ENCODE measurements around the gene KRT31.

DNA sequence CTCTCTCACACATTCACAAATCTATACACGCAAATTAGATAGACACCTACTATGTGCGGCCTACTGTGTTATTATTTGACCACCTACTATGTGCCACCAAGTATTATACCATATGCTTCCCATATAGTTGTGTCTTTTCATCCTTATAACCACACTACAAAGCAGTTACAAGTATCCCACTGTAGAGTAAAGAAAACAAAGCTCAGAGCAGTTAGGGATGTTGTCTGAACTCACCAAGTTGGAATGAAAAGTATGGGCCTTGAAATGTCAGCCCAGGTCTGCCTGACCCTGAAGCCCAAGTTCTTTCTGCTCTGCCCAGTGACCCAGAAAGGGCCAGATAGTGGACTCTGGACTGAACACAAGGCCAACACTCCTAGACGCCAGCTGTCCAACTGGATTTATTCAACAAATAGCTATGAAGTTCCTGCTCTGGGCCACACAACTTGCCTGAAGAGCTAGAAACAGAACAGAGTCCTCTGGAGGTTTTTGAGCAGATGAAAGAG lies 18.5 kb upstream of the KRT31 start:
- TF ChIP-seq CTCF (IDR thresholded peaks at IDR 0.05 in 2 of 3, conservative IDR thresholded peaks at IDR 0.05 in 1 of 3; ENCODE audit: borderline replicate concordance in 1 of 3, insufficient read depth in 1 of 3, low read depth in 2 of 3, low read length in 2 of 3) (no peak), ZFX (IDR thresholded peaks at IDR 0.05) (no peak), ZNF274 (IDR thresholded peaks at IDR 0.05; ENCODE audit: low read depth, low read length) (no peak), POLR2A (IDR thresholded peaks at IDR 0.05; ENCODE audit: borderline replicate concordance, extremely low read depth, insufficient read depth, insufficient read length) (no peak), POLR2AphosphoS5 (IDR thresholded peaks at IDR 0.05; ENCODE audit: low read depth, low read length) (no peak), EZH2 (IDR thresholded peaks at IDR 0.05) (no peak), RAD21 (IDR thresholded peaks at IDR 0.05; ENCODE audit: low read depth) (no peak), SP1 (IDR thresholded peaks at IDR 0.05; ENCODE audit: low read depth) (no peak), SIN3A (IDR thresholded peaks at IDR 0.05; ENCODE audit: low read depth) (no peak)
- TF ChIP-seq, protein P1, sequence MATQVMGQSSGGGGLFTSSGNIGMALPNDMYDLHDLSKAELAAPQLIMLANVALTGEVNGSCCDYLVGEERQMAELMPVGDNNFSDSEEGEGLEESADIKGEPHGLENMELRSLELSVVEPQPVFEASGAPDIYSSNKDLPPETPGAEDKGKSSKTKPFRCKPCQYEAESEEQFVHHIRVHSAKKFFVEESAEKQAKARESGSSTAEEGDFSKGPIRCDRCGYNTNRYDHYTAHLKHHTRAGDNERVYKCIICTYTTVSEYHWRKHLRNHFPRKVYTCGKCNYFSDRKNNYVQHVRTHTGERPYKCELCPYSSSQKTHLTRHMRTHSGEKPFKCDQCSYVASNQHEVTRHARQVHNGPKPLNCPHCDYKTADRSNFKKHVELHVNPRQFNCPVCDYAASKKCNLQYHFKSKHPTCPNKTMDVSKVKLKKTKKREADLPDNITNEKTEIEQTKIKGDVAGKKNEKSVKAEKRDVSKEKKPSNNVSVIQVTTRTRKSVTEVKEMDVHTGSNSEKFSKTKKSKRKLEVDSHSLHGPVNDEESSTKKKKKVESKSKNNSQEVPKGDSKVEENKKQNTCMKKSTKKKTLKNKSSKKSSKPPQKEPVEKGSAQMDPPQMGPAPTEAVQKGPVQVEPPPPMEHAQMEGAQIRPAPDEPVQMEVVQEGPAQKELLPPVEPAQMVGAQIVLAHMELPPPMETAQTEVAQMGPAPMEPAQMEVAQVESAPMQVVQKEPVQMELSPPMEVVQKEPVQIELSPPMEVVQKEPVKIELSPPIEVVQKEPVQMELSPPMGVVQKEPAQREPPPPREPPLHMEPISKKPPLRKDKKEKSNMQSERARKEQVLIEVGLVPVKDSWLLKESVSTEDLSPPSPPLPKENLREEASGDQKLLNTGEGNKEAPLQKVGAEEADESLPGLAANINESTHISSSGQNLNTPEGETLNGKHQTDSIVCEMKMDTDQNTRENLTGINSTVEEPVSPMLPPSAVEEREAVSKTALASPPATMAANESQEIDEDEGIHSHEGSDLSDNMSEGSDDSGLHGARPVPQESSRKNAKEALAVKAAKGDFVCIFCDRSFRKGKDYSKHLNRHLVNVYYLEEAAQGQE (IDR thresholded peaks at IDR 0.05; ENCODE audit: low read depth), result no peak

All from HCT116 (cell line).